Measurements from ENCODE around the gene NEMP1. TPM values are rescaled to one million over a fixed set of nuclear protein-coding genes. Genes with fewer than 3 reads are reported as not detected.

NEMP1 gene
- total and polyA plus RNA-seq, 2 of the 13 experiments (the other 11 are each of a cell fraction or from before 2014, with no cell fraction given): 11.4 to 12.9 TPM

- TF ChIP-seq HMGXB4 (CRISPR knock-in tag; IDR thresholded peaks at IDR 0.05; ENCODE audit: borderline replicate concordance in 1 of 2, low read depth in 1 of 2) (no peak), ZNF350 (CRISPR knock-in tag; IDR thresholded peaks at IDR 0.05; ENCODE audit: borderline replicate concordance, low read depth) (no peak), RBFOX2 (IDR thresholded peaks at IDR 0.05; ENCODE audit: low read depth, low read length) (peak; percentile 72), RNF2 (conservative IDR thresholded peaks at IDR 0.05; ENCODE audit: low read depth) (no peak), PATZ1 (CRISPR knock-in tag; IDR thresholded peaks at IDR 0.05) (0 out of 2 replicates have a peak, but pooled peaks have one; percentile 28), FOXK1 (CRISPR knock-in tag; IDR thresholded peaks at IDR 0.05; ENCODE audit: borderline replicate concordance, low read depth) (no peak), SP2 (CRISPR knock-in tag; IDR thresholded peaks at IDR 0.05) (0 out of 2 replicates have a peak, but pooled peaks have one; percentile 24), ZNF616 (CRISPR knock-in tag; IDR thresholded peaks at IDR 0.05; ENCODE audit: low read depth) (no peak), AGO2 (optimal IDR thresholded peaks at IDR 0.05; ENCODE audit: low read depth, low read length) (peak; percentile 94), PCBP2 (optimal IDR thresholded peaks at IDR 0.05; ENCODE audit: low read depth, low read length, poor library complexity, severe bottlenecking) (no peak), ZNF687 (CRISPR knock-in tag; IDR thresholded peaks at IDR 0.05) (peak; percentile 31; the same call in 1 of the 2 replicates), ARID4A (CRISPR knock-in tag; IDR thresholded peaks at IDR 0.05; ENCODE audit: borderline replicate concordance) (0 out of 2 replicates have a peak, but pooled peaks have one; percentile 12), CREBL2 (CRISPR knock-in tag; IDR thresholded peaks at IDR 0.05; ENCODE audit: borderline replicate concordance) (no peak), MEIS1 (CRISPR knock-in tag; IDR thresholded peaks at IDR 0.05; ENCODE audit: borderline replicate concordance) (0 out of 2 replicates have a peak, but pooled peaks have one; percentile 28)
These were observed 15.0 kb upstream of the NEMP1 start (continued) for GRCh38 chr12:57093415-57094207.

All from HepG2 (cell line).